SK-N-SH (cell line): ENCODE data around the gene RASEF. TPM values are rescaled to one million over a fixed set of nuclear protein-coding genes. Genes with fewer than 3 reads are reported as not detected.

Source experiments
- CTCF ChIA-PET: fragments of 300-600, 350-600 bp; formaldehyde crosslinking; extraction: SDS; loops from one replicate; lab custom pipeline; 2021; lab: Yijun Ruan, JAX
- POLR2A ChIA-PET: fragments of 350-600 bp; sonication (Branson Sonifier 250); formaldehyde crosslinking; extraction: SDS; loops from one replicate; lab custom pipeline; 2020; ENCODE audit warnings: antibody characterized with exemption, inconsistent platforms; lab: Yijun Ruan, JAX
- DNase-seq: peaks from one replicate; pipeline ENCODE4 v3.0.0; 2012
- H2AFZ ChIP-seq: fragments of 200-600 bp; sonication (generic); 2 replicates; pipeline ENCODE4 v1.8.1; 2016; ENCODE audit warnings: antibody characterized with exemption, mild to moderate bottlenecking, low read depth
- H3F3A ChIP-seq: fragments of 200-600 bp; sonication (generic); replicated peaks from 2 replicates; pipeline ENCODE3; 2016; ENCODE audit warnings: antibody characterized with exemption, mild to moderate bottlenecking; ENCODE audit not compliant: insufficient read depth
- H3K27ac ChIP-seq, 2 experiments: fragments of 200-500 bp in 1 of 2; fragments of 200-600 bp in 1 of 2; sonication (Bioruptor generic) in 1 of 2; sonication (generic), shearing (Covaris generic) in 1 of 2; 2 replicates each; pipeline versions ENCODE4 v1.5.1 to v1.6.1; 2014 to 2016; ENCODE audit warnings: low read depth in 2 of 2, inconsistent platforms in 1 of 2, low read length in 1 of 2, mild to moderate bottlenecking in 1 of 2, mixed read lengths in 1 of 2
- H3K27me3 ChIP-seq: fragments of 200-600 bp; sonication (generic), shearing (Covaris generic); 2 replicates; pipeline ENCODE4 v1.6.1; 2016; ENCODE audit warnings: mixed run types; ENCODE audit not compliant: insufficient read depth
- H3K36me3 ChIP-seq, 2 experiments: fragments of 200-500 bp in 1 of 2; fragments of 200-600 bp in 1 of 2; sonication (Bioruptor generic) in 1 of 2; sonication (generic) in 1 of 2; replicated peaks in 1 of 2; 2 replicates each; pipeline versions ENCODE3 to v1.5.1; 2014 to 2016; ENCODE audit warnings: low read length in 1 of 2, mild to moderate bottlenecking in 1 of 2; ENCODE audit not compliant: insufficient read depth in 2 of 2, control insufficient read depth in 1 of 2
- H3K4me1 ChIP-seq, 2 experiments: fragments of 200-500 bp in 1 of 2; fragments of 200-600 bp in 1 of 2; sonication (Bioruptor generic) in 1 of 2; sonication (generic), shearing (Covaris generic) in 1 of 2; 2 replicates each; pipeline versions ENCODE4 v1.5.1 to v1.6.1; 2014 to 2016; ENCODE audit warnings: low read depth in 1 of 2, low read length in 1 of 2, mixed run types in 1 of 2; ENCODE audit not compliant: insufficient read depth in 2 of 2, control insufficient read depth in 1 of 2
- H3K4me2 ChIP-seq: fragments of 200-600 bp; sonication (generic), shearing (Covaris generic); 2 replicates; pipeline ENCODE4 v1.6.1; 2017; ENCODE audit warnings: mixed run types
- H3K4me3 ChIP-seq, 2 experiments: fragments of 200-500 bp in 1 of 2; fragments of 200-600 bp in 1 of 2; sonication (Bioruptor generic) in 1 of 2; sonication (generic), shearing (Covaris generic) in 1 of 2; 2 replicates each; pipeline versions ENCODE4 v1.5.1 to v1.8.1; 2014 to 2016; ENCODE audit warnings: low read depth in 2 of 2, inconsistent platforms in 1 of 2, low read length in 1 of 2, mild to moderate bottlenecking in 1 of 2, mixed read lengths in 1 of 2, moderate library complexity in 1 of 2
- H3K79me2 ChIP-seq: fragments of 200-600 bp; sonication (generic); 2 replicates; pipeline ENCODE4 v1.8.1; 2017; ENCODE audit warnings: mild to moderate bottlenecking; ENCODE audit not compliant: insufficient read depth
- H3K9ac ChIP-seq: fragments of 200-600 bp; sonication (generic); 2 replicates; pipeline ENCODE4 v1.6.1; 2017; ENCODE audit warnings: mixed run types
- H3K9me2 ChIP-seq: fragments of 200-600 bp; sonication (generic); 2 replicates; pipeline ENCODE4 v1.6.1; 2017; ENCODE audit warnings: mixed run types
- H3K9me3 ChIP-seq: fragments of 200-600 bp; sonication (generic); 2 replicates; pipeline ENCODE4 v1.6.1; 2017; ENCODE audit warnings: mixed run types, mild to moderate bottlenecking, moderate library complexity
- H4K20me1 ChIP-seq: fragments of 200-600 bp; sonication (generic); 2 replicates; pipeline ENCODE4 v1.6.1; 2017; ENCODE audit warnings: mild to moderate bottlenecking, mixed run types; ENCODE audit not compliant: insufficient read depth
- CTCF ChIP-seq: fragments of 200-600 bp; sonication (generic); IDR thresholded peaks from 2 replicates; pipeline ENCODE4 v1.6.1; 2017; ENCODE audit warnings: antibody characterized with exemption, mild to moderate bottlenecking, moderate library complexity
- EP300 ChIP-seq, 2 experiments: IDR thresholded peaks; 2 replicates each; pipeline versions ENCODE4 v1.4.0 to v1.6.1; 2012; ENCODE audit warnings: borderline replicate concordance in 1 of 2, low read depth in 1 of 2, low read length in 1 of 2
- EZH2phosphoT487 ChIP-seq: fragments of 200-600 bp; sonication (generic); IDR thresholded peaks from 2 replicates; pipeline ENCODE4 v1.6.1; 2017; ENCODE audit warnings: low read depth, mixed run types, mild to moderate bottlenecking, antibody characterized with exemption, moderate library complexity, borderline replicate concordance
- FOSL2 ChIP-seq: IDR thresholded peaks from 2 replicates; pipeline ENCODE4 v1.4.0; 2012; ENCODE audit warnings: low read depth, mild to moderate bottlenecking, moderate library complexity, borderline replicate concordance
- FOXJ3 ChIP-seq: sonication (generic); formaldehyde crosslinking; IDR thresholded peaks from 2 replicates; pipeline ENCODE4 v1.5.1; 2020; ENCODE audit warnings: mild to moderate bottlenecking, missing genetic modification reagents
- FOXM1 ChIP-seq: IDR thresholded peaks from 2 replicates; pipeline ENCODE4 v1.4.0; 2012; ENCODE audit warnings: low read depth, mild to moderate bottlenecking
- JUND ChIP-seq: IDR thresholded peaks from 2 replicates; pipeline ENCODE4 v1.4.0; 2012
- MAX ChIP-seq: IDR thresholded peaks from 2 replicates; pipeline ENCODE4 v1.4.0; 2012; ENCODE audit warnings: low read depth
- NFIC ChIP-seq: IDR thresholded peaks from 2 replicates; pipeline ENCODE4 v1.4.0; 2012; ENCODE audit warnings: borderline replicate concordance
- PBX3 ChIP-seq: IDR thresholded peaks from 2 replicates; pipeline ENCODE4; 2012
- SMC3 ChIP-seq: IDR thresholded peaks from 2 replicates; pipeline ENCODE4 v1.6.1; 2012; ENCODE audit warnings: low read depth, low read length, improper control_type of control experiment
- TCF12 ChIP-seq: IDR thresholded peaks from 2 replicates; pipeline ENCODE4 v1.4.0; 2012
- TEAD4 ChIP-seq: IDR thresholded peaks from 2 replicates; pipeline ENCODE4 v1.4.0; 2012; ENCODE audit warnings: mild to moderate bottlenecking, borderline replicate concordance; ENCODE audit not compliant: insufficient read depth
- YY1 ChIP-seq: IDR thresholded peaks from 2 replicates; pipeline ENCODE4 v1.4.0; 2012; ENCODE audit warnings: low read depth, mild to moderate bottlenecking
- WGBS: methylation state at CpG from one replicate; pipeline ENCODE4 v1.1.6; 2017; ENCODE audit warnings: low lambda C conversion rate; 5-methylcytosine and 5-hydroxymethylcytosine counted together
- polyA plus RNA-seq, 3 experiments: library from polyadenylated mRNA; depleted of rRNA; stranded (reverse); fragments of >200 nt; gene quantifications; 2 replicates each; pipeline ENCODE4 v1.2.3, GENCODE V29; 2012

Gene RASEF
- polyA plus RNA-seq, 1 of the 3 experiments (the other 2 are of a cell fraction) = not detected

- WGBS = 75% methylated on average over 7 of the region's 7 CpGs
- Histone ChIP-seq H3K36me3 (no peaks in the 10 kb centered on the region), H3K9me3 (no peaks in the 10 kb centered on the region), H3K4me2 (no peak overlapping the region), H3F3A (no peaks in the 10 kb centered on the region), H3K27me3 (no peaks in the 10 kb centered on the region; the same call in 1 of the 2 replicates), H3K4me1 (peaks cover 6 to 11% of the 10 kb centered on the region in 2 experiments; a peak in 2 of 4 replicates), H3K79me2 (no peaks in the 10 kb centered on the region), H3K9ac (no peak overlapping the region), H3K4me3 (no peak overlapping the region), H2AFZ (no peak overlapping the region), H3K9me2 (no peaks in the 10 kb centered on the region), H3K27ac (no peak overlapping the region), H4K20me1 (no peaks in the 10 kb centered on the region)
- ChIA-PET POLR2A (no interaction called here), CTCF (no interaction called here)
- no peak for TF ChIP-seq MAX
- TF ChIP-seq SMC3 = no peak
- TF ChIP-seq FOXJ3 (CRISPR knock-in tag) = no peak
- no peak for TF ChIP-seq FOXM1
- no peak for TF ChIP-seq CTCF
- no peak for TF ChIP-seq PBX3
- no peak for TF ChIP-seq EZH2phosphoT487
- no peak for TF ChIP-seq YY1
- DNase-seq = no peak
Observed at GRCh38 chr9:83029531-83030137, 33.3 kb downstream of the RASEF start.

- Histone ChIP-seq H3K4me2 (no peak overlapping the region), H3K9me2 (no peaks in the 10 kb centered on the region), H3K79me2 (no peaks in the 10 kb centered on the region), H3K9ac (no peak overlapping the region), H2AFZ (no peak overlapping the region), H3K4me3 (no peak overlapping the region), H3K27me3 (no peaks in the 10 kb centered on the region; the same call in 1 of the 2 replicates), H3K4me1 (peaks cover 2 to 6% of the 10 kb centered on the region in 2 experiments; a peak in 2 of 4 replicates), H3K9me3 (no peaks in the 10 kb centered on the region), H3K27ac (no peak overlapping the region), H3F3A (no peaks in the 10 kb centered on the region), H4K20me1 (no peaks in the 10 kb centered on the region), H3K36me3 (no peaks in the 10 kb centered on the region)
- POLR2A ChIA-PET = no interaction called here
- TF ChIP-seq JUND (peak; percentile 80), PBX3 (peak; percentile 70), FOSL2 (peak; percentile 91; the same call in 1 of the 2 replicates), TCF12 (peak; percentile 69), NFIC (0 out of 2 replicates have a peak, but pooled peaks have one; percentile 11), EP300 (IDR thresholded peaks at IDR 0.05; ENCODE audit: borderline replicate concordance in 1 of 2, low read depth in 1 of 2, low read length in 1 of 2) (peak in 1 of 2 experiments; percentile 34; a peak in 1 of 4 replicates), CTCF (no peak), EZH2phosphoT487 (no peak), TEAD4 (peak; percentile 32; the same call in 1 of the 2 replicates)
- DNase-seq = no peak
- CTCF ChIA-PET = no interaction called here
- WGBS = 8% methylated on average over 5 of the region's 5 CpGs
Observed at GRCh38 chr9:83027153-83027891, 35.6 kb downstream of the RASEF start.
